NCI-H1048 (cell line): ENCODE results near the gene CDH4.

ENCODE experiments used
- DNase-seq: peaks from one replicate; lab custom pipeline; 2025; lab: John Stamatoyannopoulos, UW

Gene CDH4

DNA sequence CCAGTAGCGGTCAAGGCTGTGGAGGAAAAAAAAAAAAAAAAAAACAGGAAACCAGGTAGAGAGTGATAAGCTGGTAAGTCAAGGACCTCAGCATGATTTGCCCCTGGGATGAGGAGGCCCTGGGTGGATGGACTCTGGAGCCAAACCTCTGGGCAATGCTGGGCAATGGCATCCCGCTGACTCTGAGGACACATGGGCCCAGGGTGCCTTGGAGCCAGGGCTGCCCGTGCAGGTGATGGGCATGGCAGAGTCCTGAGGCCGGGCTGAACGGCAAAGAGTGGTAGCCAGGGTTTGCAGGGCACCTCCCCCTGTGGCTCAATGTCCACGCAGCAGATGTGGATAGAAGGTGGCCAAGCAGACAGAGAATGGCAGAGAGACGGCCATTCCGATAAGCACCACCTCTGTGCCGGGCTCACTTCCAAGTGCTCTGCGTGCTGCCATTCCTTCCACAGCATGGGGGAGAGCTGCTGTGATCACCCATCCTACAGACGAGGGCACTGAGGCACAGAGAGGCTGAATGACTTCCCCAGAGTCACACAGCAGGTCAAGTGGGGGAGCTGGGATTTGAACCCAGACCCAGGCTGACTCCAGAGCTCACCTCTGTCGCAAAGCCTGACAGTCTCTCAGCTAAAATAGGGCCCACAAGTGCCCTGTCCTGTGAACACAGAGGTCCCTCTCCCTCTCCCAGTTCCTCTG lies 353.9 kb downstream of the CDH4 start:
- DNase-seq: no peak

DNA sequence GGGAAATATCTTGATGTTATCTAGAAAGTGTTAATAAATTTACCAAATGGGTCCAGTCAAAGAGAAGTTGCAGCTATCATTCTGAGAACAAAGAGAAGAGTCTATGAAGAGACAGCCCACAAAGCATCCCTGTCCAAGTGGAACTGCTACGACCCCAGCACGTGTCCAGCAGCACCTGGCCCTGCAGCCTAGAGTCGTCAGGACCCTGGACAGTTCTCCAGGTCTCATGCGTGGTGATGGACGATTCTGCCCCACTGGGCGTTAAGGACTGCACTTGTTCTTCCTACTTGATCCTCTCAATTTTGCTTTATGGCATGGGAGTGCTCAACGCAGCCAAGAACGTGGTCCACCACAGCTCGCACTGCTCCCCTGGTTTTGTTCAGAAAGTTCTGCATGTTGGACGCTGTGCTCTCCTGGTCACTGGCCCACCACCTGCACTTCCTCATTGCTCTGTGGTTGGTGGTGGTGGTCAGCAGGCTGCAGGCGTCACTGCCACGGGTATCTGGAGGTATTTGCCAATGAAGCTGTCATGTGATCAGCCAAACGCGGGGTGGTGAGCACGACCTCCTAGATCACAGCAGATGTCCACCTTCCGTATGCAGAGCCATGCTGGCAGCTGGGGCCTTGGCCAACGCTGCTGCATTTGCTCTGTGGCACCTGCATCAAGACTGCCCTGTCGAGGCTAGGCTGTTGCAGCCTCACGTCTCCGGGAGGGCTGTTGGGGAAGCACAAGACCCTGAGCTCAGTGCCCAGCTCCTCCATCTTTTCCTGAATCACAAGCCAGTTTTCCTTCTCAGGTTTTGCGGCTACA lies 356.4 kb downstream of the CDH4 start:
- no peak for DNase-seq

DNA sequence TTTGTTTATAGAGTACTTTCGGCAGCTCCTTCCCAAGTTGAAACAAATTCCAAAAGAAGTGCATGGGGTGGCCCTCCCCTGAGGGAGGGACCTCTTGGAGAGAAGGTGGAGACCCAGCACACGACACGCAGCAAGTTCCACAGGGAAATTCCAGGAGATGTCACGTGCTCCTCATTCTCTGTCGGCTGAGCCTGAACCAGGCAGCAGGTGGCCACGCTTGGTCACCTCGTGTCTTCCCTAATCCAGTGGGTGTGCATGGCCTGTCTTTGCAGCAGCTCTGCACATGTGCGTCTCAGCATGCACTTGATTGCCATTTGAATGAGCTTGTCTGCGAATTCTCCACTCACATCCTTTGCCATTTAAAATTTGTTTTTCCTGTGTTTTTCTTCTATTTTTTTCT lies 357.4 kb downstream of the CDH4 start:
- DNase-seq: no peak

DNA sequence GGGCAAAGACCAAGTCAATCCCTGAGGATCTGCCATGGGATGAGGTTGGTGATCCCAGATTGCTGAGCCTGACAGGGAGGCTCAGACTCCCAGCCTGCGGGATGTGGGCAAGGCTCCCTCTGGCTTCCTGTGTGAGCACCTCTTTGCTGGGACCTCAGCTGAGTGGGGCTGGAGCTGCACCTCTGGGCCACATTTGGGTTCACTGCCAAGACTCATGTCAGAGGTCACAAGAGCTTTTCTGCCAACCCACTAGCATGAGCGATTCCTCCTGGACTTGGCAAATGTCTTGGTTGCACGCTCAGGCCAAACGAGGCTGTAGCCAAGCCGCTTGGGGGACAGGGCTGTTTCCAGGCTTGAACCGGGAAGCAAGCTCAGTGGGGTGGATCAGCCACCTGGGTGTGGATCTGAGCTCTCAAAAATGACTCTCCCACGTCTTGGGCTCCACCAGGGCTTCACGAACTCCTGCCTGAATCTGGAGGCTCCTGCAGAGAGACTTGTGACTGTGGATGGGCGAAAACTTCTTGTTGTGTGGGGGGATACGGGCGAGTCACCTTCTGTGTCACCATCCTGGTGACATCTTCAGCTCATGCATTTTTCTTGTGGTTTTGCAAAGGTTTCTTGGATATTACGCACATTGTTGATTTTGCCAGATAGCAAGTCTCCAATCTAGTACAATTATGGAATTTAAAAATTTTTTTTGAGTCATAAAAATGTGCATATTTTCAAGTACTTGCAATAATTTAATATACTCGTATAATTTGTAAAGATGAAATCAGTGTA lies 359.5 kb downstream of the CDH4 start:
- no peak for DNase-seq

DNA sequence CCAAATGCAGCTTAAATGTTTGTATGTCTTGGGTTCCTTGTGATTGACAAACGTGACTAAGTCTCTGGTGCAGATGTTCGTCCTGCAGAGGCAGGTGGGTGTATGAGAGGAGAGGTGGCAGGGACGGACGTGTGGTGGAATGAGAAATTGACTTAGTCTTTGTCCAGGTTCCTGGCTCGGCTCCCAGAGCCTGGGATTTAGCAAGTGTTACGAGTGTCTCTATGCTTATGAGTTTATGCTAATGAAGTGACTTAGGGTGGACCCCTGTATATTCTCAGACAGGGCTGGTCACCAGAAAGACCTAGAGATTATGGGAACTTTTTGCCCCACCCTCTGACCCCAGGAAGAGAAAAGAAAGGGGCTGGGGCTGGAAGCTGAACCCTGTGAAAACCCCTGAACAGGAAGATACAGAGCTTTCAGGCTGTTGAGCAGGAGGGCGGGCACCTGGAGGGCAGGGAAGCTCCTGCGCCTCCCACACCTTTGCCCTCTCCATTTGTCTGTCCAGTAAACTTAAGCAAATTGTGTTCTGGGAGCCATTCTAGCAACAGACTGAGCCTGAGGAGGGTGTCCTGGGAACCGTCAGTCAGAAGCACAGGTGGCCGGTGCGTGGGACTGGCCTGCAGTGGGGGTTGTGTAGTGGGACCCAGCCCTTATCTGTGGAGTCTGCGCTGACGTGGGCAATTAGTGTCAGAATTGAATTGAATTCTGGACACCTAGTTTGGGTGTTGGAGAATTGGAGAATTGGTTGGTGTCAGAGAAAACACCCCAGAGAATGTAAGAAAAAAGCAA lies 362.1 kb downstream of the CDH4 start:
- DNase-seq: no peak

DNA sequence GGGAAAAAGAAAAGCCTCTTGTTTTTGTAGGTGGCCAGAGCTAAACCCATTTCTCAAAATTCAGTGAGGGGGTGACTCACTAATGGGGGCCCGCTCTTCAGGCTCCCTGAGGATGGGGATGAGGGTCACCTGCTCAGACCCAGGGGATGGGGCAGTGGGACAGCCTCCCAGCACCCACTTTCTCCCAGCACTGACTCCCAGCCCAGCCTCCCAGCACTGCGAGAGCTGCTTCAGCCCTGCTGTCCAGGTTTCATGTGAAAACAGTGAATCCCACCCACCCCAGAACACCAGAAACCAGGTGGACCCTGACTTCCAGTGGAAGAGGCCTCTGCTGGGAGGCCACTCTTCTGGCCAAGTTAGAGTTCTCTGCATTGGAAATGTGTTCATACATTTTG lies 362.6 kb downstream of the CDH4 start:
- no peak for DNase-seq

DNA sequence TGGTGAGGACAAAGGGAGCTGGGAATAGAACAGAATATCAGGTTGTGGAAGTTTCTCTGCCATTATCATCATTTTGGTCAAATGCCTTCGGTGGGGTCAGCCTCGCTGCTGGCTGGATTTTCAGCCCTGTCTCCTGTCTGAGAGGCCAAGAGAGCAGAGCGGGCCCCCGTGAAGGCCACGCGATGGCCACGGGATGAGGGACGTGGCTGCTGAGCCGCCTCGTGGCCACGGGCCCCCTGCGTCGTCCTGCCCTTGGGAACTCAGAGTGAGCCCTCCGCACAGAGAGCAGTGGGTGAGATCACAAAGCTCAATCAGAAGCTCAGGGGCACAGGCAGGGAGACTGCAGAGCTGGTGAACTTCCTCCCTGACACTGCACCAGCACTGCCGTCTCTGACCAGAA lies 363.7 kb downstream of the CDH4 start:
- no peak for DNase-seq

DNA sequence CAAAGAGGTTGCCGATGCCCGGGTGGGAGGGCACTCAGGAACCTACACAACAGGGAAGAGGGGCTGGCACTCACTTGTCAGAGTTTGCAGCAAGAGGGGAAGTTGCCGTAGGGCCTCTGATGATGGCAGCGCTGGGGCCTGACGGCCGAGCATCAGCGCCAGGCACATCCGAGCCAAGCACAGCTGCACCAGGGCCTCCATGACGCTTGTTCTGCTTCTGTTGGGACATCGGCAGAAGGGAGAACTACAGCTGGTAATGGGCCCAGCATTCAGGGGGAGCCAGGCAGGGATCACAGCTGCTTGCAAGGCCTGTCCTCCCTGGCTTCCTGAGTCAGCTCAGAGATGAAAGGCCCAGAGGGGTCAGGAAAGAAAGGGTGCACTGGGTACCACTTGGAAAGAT lies 367.7 kb downstream of the CDH4 start:
- no peak for DNase-seq

DNA sequence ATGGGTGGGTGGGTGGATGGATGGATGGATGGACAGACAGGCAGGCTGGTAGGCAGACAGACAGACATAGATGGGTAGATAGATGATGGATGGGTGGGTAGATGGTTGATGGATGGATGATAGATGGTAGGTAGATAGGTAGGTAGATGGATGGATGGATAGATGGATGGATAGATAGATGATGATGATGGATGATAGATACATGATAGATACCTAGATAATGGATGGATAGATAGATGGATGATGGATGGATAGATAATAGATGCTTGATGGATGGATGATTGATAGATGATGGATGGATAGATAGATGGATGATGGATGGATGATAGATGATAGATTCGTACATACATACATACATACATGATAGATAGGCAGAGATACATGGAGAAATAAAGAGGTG lies 368.1 kb downstream of the CDH4 start:
- no peak for DNase-seq

DNA sequence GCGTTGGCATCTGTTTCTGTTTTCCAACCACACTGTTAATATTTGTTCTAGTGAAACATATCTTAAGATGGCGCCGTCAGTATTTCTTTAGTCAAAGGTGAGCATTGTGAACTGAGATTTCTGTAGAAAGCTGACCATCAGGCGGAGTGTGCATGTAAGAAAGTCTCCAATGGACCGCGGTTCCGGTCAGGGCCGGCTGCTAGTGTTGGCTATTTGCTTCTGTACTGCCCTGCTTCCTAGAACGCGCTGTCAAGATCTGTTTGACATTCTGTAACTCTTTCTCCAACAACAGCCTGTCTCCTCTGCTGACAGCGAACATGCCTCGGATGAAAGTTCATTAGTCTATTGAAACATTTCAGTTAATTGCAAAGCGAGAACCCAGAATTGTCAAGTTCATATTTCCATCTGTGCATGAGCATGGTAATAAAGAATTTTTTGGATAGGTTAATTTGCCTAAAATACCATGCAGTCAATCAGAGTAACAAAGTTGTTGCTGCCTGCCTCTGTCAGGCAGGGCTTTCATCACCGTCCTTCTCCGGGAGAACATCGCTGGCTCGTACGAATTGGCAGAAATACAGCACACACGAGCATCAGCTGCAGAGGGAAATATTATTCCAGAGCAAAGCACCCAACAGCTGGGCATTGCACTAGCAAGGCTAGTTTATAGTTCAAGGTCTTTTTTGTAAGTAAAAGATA lies 369.1 kb downstream of the CDH4 start:
- no peak for DNase-seq

DNA sequence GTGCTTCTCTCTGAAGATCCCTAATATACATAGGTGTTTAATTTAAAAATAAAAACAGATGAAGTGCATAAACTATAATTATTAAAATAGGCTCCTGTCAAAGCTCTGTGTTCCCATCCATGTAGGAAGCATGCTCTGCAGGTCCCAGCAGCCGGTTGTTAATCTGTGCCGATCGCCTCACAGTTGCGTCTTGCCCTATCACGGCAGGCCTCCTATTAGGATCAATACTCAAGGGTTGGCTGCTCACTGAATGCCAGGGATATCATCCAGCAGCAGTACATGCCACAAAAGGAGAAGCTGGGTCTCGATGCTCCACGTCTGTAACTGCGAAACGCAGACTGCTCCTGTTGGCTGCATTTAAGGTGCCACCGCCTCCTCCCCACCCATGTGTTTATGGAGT lies 369.8 kb downstream of the CDH4 start:
- no peak for DNase-seq

DNA sequence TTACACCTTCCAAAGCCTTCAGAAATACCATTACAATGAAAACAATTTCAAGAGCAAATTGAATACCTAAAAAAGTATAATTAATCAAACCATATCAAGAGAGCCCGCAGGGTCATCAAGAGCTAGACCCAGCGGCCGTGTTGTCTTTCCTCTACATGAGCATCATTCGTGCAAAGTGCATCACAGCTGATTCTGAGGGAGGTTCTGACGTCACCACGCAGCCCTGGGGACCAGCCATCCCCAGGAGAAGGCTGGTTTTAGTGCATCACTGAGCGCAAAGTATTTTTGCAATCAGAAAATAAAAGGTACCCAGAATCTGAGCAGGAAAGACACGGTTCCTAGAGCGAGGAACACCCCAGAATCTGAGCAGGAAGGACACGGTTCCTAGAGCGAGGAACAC lies 371.4 kb downstream of the CDH4 start:
- DNase-seq: no peak

DNA sequence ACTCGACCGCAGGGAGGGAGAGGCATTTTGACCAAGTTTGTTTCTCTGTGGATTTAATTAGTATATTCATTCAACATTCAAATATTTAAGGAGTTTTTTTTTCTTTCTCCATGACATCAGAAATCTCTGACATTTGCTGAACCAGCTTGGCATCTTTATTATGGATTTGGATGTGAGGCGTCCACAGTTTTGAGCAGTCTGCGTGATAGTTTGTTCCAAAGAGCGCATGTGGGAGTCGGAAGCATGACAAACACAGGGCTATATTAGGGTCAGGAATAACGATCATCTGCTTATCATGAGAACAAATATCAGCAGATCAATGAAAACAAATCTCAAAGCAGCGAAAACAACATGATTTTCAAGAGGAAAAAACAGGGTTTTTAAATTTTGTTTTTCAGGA lies 373.2 kb downstream of the CDH4 start:
- no peak for DNase-seq

DNA sequence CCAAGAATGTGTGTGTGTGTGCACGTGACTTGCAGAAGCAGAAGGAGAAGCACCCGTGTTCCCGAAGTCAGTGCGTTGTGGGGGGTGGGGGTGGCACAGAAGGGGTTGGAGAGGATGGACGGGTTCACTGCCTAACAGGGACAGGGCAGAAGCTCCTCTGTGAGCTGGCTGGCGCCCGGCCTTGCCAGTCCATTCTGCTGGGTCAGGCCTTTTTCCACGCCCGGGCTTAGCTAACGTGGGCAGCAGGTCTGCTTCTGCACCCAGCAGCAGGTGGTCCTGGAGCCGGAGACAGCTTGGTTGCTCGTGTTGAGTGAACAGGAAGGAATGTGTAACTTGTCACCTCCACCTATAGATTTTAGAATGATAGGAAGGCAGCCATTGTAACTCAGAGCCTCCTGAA lies 374.4 kb downstream of the CDH4 start:
- DNase-seq: no peak

DNA sequence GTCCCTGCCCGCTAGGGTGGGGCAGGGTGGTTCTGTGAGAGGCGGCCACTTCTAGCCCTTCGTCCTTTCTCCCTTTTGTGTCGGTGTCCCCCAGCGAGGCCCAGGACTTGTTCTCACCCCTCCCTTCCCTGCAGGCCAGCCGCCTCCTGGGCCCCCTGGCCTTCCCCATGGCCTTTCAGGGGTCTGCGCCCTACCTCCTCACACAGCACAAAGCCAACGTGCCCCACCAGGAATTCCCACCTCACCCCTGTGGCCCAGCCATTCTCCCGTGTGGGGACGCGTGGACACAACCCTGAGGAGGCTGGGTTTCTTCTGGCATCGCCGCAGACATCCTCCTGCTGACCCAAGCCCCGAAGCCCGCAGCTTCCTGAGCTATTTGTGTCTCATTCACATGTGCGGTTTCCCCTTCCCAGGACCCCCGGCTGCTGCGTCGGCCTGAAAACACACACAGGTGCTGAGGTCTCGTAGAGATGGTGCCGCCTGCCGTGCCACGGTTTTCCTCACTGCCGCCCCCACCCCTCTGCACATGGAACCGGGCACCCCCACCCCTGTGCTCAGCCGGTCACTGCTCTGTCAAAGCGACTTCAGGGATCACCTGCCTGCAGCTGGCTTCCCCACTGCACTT lies 375.8 kb downstream of the CDH4 start:
- DNase-seq: no peak

DNA sequence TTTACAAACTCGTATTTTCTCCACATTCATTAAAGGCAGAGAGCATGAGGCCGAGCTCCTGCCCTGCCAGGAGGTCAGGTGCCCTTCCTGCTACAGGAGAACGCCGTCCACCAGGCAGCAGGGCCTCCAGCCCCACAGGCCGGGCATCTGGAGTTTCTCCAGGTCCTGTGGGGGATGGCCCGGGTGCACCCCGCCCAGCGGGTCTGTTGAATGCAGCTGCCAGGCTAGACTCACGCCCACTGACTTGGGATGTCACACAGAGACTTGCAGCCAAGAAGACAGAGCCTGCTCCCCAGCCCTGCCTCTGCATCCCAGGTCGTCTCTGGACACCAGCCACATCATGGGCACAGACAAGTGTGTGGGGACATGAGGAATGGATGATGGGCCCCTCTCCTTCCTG lies 376.4 kb downstream of the CDH4 start:
- DNase-seq: no peak

DNA sequence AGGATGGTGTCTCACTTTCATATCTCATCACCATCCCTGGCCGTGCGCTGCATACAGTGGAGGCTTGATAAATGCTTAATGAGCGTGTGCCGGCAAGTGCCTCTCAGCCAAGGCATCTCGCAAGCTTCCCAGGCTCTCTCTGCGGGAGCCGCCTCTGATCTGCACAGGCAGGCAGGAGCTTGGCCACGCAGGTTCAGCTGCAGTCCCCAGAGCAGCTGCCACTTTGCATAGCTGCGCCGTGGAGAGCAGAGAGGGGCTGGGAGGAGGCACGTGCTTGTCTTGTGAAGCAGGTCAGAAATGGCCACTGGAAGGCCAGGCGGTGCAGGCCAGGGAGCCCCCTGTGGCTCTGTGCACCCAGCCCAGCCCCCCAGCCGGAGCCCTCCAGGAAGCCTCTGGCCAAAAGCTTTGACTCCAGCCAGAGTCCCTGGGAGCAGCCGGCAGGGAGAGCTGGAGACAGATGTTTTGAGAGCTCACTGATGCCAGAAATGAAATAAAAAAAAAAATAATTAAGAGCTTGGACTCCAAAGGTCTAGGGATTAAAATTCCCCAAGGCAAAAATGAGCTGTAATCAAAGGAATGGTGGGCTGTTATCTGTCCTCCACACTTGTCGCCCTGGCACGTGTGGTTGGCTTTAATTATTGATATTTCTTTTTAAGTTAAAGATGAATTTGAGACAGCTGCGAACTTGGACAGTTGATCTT lies 377.0 kb downstream of the CDH4 start:
- no peak for DNase-seq

DNA sequence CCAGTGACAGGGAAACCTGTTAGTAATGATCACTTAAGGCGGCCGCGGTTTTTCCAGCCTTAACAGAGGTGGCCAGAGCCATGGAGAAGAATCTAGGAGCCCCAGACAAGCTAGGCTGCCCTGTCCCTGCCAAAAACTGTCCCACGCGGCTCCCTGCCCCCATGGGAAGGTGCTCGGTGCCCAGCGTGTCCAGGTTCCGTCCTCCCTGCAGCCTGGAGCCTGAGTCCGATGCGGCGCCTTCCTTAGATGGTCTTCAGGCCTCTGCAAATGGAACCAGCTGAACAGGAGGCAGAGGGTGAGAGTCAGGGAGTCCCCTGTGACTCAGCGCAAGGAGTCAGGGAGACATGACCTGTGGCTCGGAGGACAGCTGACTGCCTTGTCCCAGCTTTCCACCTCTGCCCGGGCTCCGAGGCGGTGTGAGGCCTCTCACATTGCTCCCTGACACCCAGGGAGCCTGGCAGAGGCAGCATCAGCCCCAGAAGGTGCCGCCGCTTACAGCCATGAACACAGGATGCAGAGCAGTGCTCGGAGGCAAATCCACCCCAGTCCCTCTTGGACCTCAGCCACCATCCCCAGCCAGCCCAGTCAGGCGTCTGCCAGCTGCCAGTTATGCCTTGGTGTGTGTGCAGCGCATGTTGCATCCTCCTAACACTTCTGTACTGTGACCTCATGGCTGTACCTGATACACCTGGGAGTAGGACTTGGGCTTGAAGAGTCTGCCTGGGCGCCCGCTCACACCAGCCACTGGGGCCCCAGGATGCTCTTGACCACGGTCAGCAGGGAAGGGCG lies 377.7 kb downstream of the CDH4 start:
- no peak for DNase-seq

DNA sequence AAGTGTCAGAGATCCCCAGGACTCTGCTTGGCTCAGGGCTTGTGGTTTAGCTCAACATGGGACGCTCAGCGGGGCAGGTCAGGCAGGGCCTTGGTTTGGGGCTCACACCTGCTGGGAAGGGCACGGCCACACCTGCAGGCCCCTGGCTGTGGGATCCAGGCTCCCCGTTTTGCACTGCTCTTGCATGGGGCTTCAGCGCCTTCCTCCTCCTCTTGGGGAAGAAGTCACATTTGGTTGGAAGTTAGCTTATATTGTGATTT lies 378.3 kb downstream of the CDH4 start:
- DNase-seq: no peak

DNA sequence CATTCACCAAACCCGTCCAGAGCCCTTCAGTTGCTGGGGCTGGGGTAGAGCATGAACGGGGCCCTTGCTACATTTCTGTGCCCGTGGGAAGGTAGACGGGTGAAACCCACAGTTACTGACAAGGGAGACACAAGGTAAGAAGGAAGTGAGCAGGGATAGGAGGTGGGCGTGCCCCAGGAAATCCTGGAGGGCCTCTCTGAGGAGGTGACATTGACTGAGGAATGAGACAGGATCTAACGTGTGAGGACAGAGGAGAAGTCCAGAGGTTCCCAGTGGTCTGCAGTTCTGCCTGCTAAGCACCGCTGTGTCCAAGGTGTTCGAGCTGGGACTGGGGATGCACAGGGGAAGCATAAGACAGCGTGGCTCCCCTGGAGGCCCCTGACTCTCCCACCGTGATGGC lies 378.8 kb downstream of the CDH4 start:
- DNase-seq: no peak
